ENCODE data around the gene PHKA2. TPM values are rescaled to one million over a fixed set of nuclear protein-coding genes. Genes with fewer than 3 reads are reported as not detected.

PHKA2 gene
- total and polyA plus RNA-seq, 10 of the 15 experiments (the other 5 are each of a cell fraction or from before 2014, with no cell fraction given), result 1.4 to 25.6 (median 15.4) TPM

GRCh38 chrX:19007868-19008267, 24.0 kb upstream of the PHKA2 start:
- BruUV-seq (replicated peaks), result no TSS peak
- ATAC-seq (no peak), FAIRE-seq (no peak), DNase-seq (ENCODE audit: low read depth, low spot score) (no peak)
- H3K9me3 ChIP-seq (replicated peaks; ENCODE audit: control insufficient read depth, insufficient read depth, low read length), result no peaks in the 10 kb centered on the region
- H3K4me3 ChIP-seq, result no peak overlapping the region
- H3K4me1 ChIP-seq (ENCODE audit: control insufficient read depth, insufficient read depth, low read length), result no peaks in the 10 kb centered on the region
- CTCF ChIA-PET, result interaction anchor here (0.6 to 0.8 kb wide), 3 partner anchors 8 to 364 kb away, joined by 3 read pairs; no protein-coding TSS in a partner anchor
- SMC1A ChIA-PET (ENCODE audit: uncharacterized antibody, unreplicated experiment), result interaction anchor here (1.1 kb wide), 1 partner anchor 9 kb away, joined by 4 read pairs; no protein-coding TSS in a partner anchor
- 55% methylated on average over 4 of the region's 4 CpGs for WGBS (ENCODE audit: insufficient coverage, insufficient replicate concordance, low lambda C conversion rate, missing lambda C conversion rate)
- no peak overlapping the region for H2AFZ ChIP-seq (ENCODE audit: control insufficient read depth, low read depth, low read length)
- intact Hi-C loops (cut with micrococcal nuclease; ENCODE audit: unreplicated experiment) (no loop called here), in situ Hi-C loops (cut with MboI) (loop anchor here (25.0 kb wide), 1 partner anchor 621 kb away; no protein-coding TSS in a partner anchor)
- RAD21 ChIA-PET (ENCODE audit: unreplicated experiment), result no interaction called here
- H3K79me2 ChIP-seq (ENCODE audit: control insufficient read depth, insufficient read depth, low read length), result no peaks in the 10 kb centered on the region
- POLR2A ChIA-PET, result no interaction called here
- no peak overlapping the region for H3K27ac ChIP-seq (ENCODE audit: control insufficient read depth, insufficient read depth)
- H3K27me3 ChIP-seq (replicated peaks in 1 of 2; ENCODE audit: control insufficient read depth in 2 of 2, insufficient read depth in 2 of 2, low read length in 1 of 2), result no peaks in the 10 kb centered on the region
- H3K4me2 ChIP-seq (ENCODE audit: control insufficient read depth, insufficient read depth), result no peak overlapping the region
- no peak overlapping the region for H3K9ac ChIP-seq (ENCODE audit: control insufficient read depth, insufficient read depth, low read length)
- no peaks in the 10 kb centered on the region for H4K20me1 ChIP-seq (ENCODE audit: control insufficient read depth, insufficient read depth)
- TF ChIP-seq NR2C2 (IDR thresholded peaks at IDR 0.05; ENCODE audit: borderline replicate concordance, control insufficient read depth, insufficient read length, low read depth) (no peak), LARP7 (IDR thresholded peaks at IDR 0.05) (no peak), CEBPZ (IDR thresholded peaks at IDR 0.05; ENCODE audit: low read depth, low read length) (no peak), HDAC2 (IDR thresholded peaks at IDR 0.05) (no peak), EGR1 (IDR thresholded peaks at IDR 0.05; ENCODE audit: borderline replicate concordance in 1 of 2, low read depth in 2 of 2, low read length in 2 of 2) (no peak), ZNF592 (IDR thresholded peaks at IDR 0.05) (no peak), NFYA (IDR thresholded peaks at IDR 0.05; ENCODE audit: borderline replicate concordance, low read depth, low read length) (no peak), MTA3 (IDR thresholded peaks at IDR 0.05; ENCODE audit: borderline replicate concordance, low read length) (no peak)
- TF ChIP-seq, protein P1, sequence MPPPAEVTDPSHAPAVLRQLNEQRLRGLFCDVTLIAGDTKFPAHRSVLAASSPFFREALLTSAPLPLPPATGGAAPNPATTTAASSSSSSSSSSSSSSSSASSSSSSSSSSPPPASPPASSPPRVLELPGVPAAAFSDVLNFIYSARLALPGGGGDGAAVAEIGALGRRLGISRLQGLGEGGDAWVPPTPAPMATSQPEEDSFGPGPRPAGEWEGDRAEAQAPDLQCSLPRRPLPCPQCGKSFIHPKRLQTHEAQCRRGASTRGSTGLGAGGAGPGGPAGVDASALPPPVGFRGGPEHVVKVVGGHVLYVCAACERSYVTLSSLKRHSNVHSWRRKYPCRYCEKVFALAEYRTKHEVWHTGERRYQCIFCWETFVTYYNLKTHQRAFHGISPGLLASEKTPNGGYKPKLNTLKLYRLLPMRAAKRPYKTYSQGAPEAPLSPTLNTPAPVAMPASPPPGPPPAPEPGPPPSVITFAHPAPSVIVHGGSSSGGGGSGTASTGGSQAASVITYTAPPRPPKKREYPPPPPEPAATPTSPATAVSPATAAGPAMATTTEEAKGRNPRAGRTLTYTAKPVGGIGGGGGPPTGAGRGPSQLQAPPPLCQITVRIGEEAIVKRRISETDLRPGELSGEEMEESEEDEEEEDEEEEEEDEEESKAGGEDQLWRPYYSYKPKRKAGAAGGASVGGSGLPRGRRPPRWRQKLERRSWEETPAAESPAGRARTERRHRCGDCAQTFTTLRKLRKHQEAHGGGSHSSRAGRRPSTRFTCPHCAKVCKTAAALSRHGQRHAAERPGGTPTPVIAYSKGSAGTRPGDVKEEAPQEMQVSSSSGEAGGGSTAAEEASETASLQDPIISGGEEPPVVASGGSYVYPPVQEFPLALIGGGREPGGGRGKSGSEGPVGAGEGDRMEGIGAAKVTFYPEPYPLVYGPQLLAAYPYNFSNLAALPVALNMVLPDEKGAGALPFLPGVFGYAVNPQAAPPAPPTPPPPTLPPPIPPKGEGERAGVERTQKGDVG (CRISPR knock-in tag; IDR thresholded peaks at IDR 0.05), result no peak
- H3K36me3 ChIP-seq (ENCODE audit: control insufficient read depth in 2 of 2, insufficient read depth in 2 of 2, low read length in 1 of 2), result no peaks in the 10 kb centered on the region

All from GM12878 (cell line).